LNCAP (cell line): ENCODE results near the gene RHBDD1.

Experiments
- CTCF ChIP-seq: fragments of 450-650 bp; IDR thresholded peaks from 2 replicates; pipeline ENCODE4 v1.5.1; 2017; ENCODE audit warnings: mild to moderate bottlenecking

Gene RHBDD1

GRCh38 chr2:227013881-227014280 is 178.0 kb downstream of the RHBDD1 start:
- no peak for TF ChIP-seq CTCF

GRCh38 chr2:227016894-227017293 is 181.0 kb downstream of the RHBDD1 start:
- TF ChIP-seq CTCF: no peak

GRCh38 chr2:227020416-227020815 is 184.6 kb downstream of the RHBDD1 start:
- no peak for TF ChIP-seq CTCF

GRCh38 chr2:227022608-227023007 is 186.8 kb downstream of the RHBDD1 start:
- no peak for TF ChIP-seq CTCF

- no peak for TF ChIP-seq CTCF
These were observed 189.7 kb downstream of the RHBDD1 start for GRCh38 chr2:227025510-227025909.

GRCh38 chr2:227029426-227030105 is 193.7 kb downstream of the RHBDD1 start:
- TF ChIP-seq CTCF: no peak

GRCh38 chr2:227030789-227031188 is 194.9 kb downstream of the RHBDD1 start:
- TF ChIP-seq CTCF: no peak

- no peak for TF ChIP-seq CTCF
These were observed 195.5 kb downstream of the RHBDD1 start for GRCh38 chr2:227031379-227031778.
